ENCODE results near the gene PLEKHG5.
A peak's percentile ranks its signal among the peaks of the same experiment; 100 is the strongest.
"Not testable (repeated sequence)": the region's sequence is repeated elsewhere in the genome, so short reads cannot be mapped to it uniquely, and the experiment has no call there.

Gene PLEKHG5

GRCh38 chr1:6495540-6496364 is 4.3 kb upstream of the PLEKHG5 start:
- no peak for DNase-seq (ENCODE audit: low read depth in 2 of 2)

GRCh38 chr1:6495041-6495441 is 3.6 kb upstream of the PLEKHG5 start:
- no peak for DNase-seq (ENCODE audit: low read depth in 2 of 2)

DNA sequence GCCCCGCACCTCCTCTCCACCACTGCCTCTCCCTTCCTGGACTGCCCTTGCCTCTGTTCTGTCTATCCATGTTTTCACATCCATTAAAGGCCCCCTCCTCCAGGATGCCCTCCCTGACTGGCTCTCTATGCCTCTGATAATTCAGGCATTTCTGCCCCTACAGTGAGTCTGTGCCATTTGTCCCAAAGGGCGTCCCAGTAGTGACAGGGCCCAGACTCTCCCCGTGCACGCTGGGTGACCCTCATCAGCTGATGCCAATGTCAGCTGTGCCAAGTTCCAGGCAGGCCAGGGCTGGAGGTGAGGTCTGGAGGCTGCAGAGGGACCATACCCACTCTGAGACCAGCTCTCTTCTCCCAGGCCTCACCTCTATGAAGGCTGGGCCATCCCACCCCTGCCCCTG is 3.2 kb upstream of the PLEKHG5 start:
- no peak for DNase-seq (ENCODE audit: low read depth in 2 of 2)

DNA sequence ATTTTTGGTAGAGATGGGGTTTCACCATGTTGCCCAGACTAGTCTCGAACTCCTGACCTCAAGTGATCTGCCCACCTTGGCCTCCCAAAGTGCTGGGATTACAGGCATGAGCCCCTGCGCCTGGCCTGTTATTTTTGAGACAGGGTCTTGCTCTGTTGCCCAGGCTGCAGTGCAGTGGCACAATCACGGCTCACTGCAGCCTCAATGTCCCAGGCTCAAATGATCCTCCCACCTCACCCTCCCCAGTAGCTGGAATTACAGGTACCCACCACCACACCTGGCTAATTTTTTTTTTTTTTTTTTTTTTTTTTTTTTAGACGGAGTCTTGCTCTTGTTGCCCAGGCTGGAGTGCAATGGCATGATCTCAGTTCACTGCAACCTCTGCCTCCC is 2.4 kb upstream of the PLEKHG5 start:
- DNase-seq (ENCODE audit: low read depth in 2 of 2), result not testable (repeated sequence)

DNA sequence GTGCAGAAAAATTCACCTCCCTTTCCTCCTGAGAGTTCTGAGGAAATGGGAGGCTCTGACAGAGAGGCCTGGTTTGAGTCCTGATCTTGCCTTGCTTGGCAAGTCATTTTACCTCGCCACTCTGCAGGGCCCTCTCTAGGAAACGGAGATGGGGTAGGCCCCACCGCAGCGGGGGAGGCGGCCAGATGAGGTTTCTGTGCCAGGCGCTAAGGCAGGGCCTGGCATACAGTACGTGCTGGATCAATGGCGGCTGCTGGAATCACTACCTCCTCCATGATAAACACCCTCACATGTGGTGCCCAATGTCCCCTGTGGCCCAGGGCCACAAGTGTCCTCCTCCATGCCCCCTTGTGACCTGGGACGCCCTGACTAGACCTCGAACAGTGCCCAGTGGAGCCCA is 499 bp upstream of the PLEKHG5 start:
- DNase-seq (ENCODE audit: low read depth in 2 of 2), result no peak

DNA sequence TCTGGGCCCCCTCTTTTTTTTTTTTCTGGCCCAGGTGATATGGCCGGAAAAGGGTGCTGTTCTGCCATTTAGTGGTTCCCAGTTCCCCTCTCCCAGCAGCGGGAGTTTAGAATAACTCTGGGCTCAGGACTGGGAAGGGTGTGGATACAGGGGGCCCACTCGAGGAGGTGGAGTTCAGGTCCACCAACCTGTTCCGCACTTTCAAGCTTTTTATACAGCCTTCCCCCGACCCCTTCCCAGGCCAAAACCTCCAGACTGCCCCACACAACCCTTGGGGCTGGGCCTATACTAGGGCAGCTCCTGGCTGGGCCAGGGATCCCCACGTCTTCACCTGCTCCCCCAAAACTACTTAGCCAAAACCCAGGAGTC is 402 bp downstream of the PLEKHG5 start:
- no peak for DNase-seq (ENCODE audit: low read depth in 2 of 2)

- DNase-seq (ENCODE audit: low read depth in 2 of 2), result peak; percentile 41 to 46
These were observed 1.0 kb downstream of the PLEKHG5 start for GRCh38 chr1:6490181-6491080.

GRCh38 chr1:6489799-6490180 is 1.7 kb downstream of the PLEKHG5 start:
- DNase-seq (ENCODE audit: low read depth in 2 of 2), result peak; percentile 63 to 77

- no peak for DNase-seq (ENCODE audit: low read depth in 2 of 2)
These were observed 2.1 kb downstream of the PLEKHG5 start for GRCh38 chr1:6489383-6489765.

DNA sequence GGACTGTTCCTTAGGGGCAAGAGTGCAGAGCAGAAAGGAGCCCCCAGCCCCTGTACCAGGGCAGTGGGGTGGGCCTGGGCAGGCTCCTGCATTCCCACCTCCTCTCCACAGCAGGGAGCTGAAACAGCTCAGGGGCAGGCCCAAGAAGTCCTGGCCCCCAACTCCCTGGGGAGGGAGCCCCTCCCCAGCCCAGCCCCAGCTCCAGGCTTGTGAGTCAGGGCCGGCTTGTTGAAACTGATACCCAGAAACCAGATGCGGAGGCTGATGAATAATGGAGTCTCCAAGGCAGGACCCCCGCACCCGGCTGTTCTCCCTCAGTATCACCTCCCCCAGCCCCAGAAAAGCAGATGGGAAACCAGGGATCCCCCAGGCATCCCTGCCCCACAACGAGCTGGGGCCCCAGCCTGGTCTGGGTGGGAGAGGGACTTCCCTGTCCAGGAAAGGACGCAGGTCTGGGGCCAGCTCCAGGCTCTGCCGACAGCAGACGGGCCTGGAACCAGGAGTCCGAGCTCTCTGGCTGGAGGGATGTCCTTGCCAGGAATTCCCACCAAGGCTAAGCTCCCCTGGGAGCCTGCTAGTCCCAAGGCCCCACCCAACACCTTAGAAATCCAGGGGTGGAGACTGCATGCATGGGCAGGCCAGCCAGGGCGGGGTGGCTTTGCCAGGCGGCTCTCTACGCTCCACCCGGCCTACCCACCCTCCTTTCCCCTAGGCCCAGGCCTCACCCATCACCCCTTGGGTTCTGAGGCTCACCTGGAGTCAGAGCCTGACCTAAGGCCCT is 2.7 kb downstream of the PLEKHG5 start:
- DNase-seq (ENCODE audit: low read depth in 2 of 2), result no peak

DNA sequence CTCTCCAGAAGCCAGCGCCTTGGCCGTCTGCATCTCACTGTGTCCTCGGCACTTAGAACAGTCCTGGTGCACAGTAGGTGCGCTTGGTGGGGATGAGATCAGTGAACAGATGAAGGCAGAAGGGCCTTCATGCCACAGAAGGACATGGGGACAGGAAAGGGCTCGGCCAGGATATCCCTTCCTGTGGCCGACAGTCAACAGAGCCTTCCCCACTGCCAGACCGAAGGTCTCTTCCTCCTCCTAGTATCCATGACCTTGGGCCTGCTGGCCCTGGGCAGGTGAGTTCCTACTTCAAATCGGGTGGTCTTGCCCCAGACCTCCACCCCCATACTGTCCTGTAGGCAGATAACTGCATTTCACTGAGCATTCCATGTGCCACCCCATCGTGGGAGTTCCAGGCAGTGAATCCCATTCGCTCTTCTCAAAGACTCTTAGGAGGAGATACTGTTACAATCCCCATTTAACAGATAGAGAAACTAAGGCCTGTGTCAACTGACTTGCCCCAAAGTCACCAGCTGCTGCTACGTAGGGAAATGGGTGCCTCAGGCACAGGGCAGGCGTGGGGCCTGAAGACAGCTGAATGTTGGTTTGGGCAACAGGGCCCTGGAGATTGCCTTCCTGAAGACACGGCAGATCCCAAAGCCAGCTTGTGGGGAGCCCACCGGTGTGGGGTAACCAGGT is 3.5 kb downstream of the PLEKHG5 start:
- DNase-seq (ENCODE audit: low read depth in 2 of 2), result no peak

DNA sequence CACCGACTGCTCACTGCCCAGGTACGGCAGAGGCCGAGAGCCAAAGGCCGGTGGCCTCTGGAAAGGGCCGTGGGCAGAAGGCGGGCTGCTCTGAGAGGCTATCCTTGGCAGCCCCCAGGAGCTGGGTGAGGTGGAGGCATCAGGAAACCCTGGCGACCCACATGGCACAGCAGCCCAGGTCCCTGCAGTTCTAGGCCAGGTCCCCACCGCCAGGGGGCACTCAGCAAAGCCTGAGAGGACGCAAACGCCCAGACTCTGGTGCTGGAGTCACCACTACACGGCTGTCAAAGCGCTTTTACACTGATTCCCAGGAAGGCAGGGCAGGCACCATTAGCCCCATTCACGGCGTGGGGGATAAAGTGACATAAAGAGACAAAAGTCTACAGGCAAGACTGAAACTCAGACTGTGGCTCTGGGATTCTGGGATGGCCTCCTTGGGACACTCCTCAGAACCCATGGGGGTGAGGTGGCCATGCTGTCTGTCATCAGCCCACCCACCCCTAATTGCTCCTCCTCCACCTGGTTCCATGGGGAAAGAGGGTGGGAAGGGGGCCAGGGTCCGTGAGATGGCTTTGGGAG is 4.9 kb downstream of the PLEKHG5 start:
- peak; percentile 77 to 85 for DNase-seq (ENCODE audit: low read depth in 2 of 2)

- no peak for DNase-seq (ENCODE audit: low read depth in 2 of 2)
These were observed 6.0 kb downstream of the PLEKHG5 start for GRCh38 chr1:6485168-6486101.

- DNase-seq (ENCODE audit: low read depth in 2 of 2), result no peak
These were observed 6.7 kb downstream of the PLEKHG5 start for GRCh38 chr1:6484826-6485167.

DNA sequence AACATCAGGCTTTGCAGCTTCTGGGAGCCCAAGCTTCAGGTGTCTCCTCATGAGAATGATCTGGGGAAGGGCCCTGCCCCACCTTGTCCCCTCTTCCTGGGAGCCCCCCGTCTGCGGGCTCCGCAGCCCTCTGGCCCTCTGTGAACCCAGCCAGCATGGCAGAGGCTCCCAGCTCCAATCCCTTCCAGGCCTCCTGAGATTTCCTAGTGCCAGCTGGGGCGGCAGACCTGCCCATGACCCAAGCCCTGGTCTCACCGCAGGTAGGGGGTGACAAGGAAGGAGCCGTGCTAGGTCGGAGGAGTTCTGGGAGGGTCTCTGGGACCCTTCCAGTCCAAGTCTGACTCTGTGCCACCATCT is 7.7 kb downstream of the PLEKHG5 start:
- no peak for DNase-seq (ENCODE audit: low read depth in 2 of 2)

GRCh38 chr1:6483017-6483760 is 8.3 kb downstream of the PLEKHG5 start:
- DNase-seq (ENCODE audit: low read depth in 2 of 2), result no peak

DNA sequence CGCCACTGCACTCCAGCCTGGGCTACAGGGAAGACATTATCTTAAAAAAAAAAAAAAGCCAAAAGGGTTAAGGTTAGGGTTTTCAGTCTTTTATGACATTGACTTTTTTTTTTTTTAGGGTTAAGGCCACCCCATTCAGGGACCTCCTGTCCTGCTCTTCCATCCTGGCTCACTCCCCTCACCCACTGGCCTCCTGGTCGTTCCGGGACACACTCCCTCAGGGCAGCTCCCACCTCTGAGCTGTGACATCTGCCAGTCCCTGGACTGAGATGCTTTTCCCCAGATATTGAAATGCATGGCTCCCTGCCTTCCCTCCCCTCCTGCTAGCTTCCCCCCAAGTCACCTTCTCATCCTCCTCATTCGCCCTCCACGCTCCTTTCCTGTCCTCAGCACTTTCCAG is 9.6 kb downstream of the PLEKHG5 start:
- DNase-seq (ENCODE audit: low read depth in 2 of 2), result no peak

- DNase-seq (ENCODE audit: low read depth in 2 of 2), result no peak
These were observed 14.2 kb downstream of the PLEKHG5 start for GRCh38 chr1:6477039-6477820.

DNA sequence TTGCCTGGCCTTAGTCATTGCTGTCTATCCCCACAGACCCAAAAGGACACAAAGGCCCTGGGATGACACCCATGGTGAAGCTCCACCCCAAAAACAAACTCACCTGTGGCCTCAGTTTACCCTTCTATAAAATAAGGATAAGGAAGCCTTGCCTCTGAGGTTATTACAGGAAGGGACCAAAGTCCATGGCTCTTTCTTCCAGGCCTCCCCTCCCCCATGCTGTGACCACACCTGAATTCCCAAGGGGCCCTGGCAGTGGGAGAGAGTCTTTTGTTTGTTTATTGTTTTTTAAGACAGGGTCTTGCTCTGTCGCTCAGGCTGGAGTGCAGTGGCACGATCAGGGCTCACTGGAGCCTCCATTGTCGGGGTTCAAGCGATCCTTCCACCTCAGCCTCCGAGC is 15.0 kb downstream of the PLEKHG5 start:
- no peak for DNase-seq (ENCODE audit: low read depth in 2 of 2)

Measured in stimulated activated CD4-positive, alpha-beta T cell treated with anti-CD3 and anti-CD28 coated beads, Interleukin-15, amount 100 ng/mL, for 48 hours (primary cell).